SK-N-SH (cell line): Measurements from ENCODE around the gene ARF1. TPM values are rescaled to one million over a fixed set of nuclear protein-coding genes. Genes with fewer than 3 reads are reported as not detected.

Experiments used
- CTCF ChIA-PET: fragments of 300-600, 350-600 bp; formaldehyde crosslinking; extraction: SDS; loops from one replicate; lab custom pipeline; 2021; lab: Yijun Ruan, JAX
- POLR2A ChIA-PET: fragments of 350-600 bp; sonication (Branson Sonifier 250); formaldehyde crosslinking; extraction: SDS; loops from one replicate; lab custom pipeline; 2020; ENCODE audit warnings: antibody characterized with exemption, inconsistent platforms; lab: Yijun Ruan, JAX
- DNase-seq: peaks from one replicate; pipeline ENCODE4 v3.0.0; 2012
- H2AFZ ChIP-seq: fragments of 200-600 bp; sonication (generic); 2 replicates; pipeline ENCODE4 v1.8.1; 2016; ENCODE audit warnings: antibody characterized with exemption, mild to moderate bottlenecking, low read depth
- H3F3A ChIP-seq: fragments of 200-600 bp; sonication (generic); replicated peaks from 2 replicates; pipeline ENCODE3; 2016; ENCODE audit warnings: antibody characterized with exemption, mild to moderate bottlenecking; ENCODE audit not compliant: insufficient read depth
- H3K27ac ChIP-seq, 2 experiments: fragments of 200-500 bp in 1 of 2; fragments of 200-600 bp in 1 of 2; sonication (Bioruptor generic) in 1 of 2; sonication (generic), shearing (Covaris generic) in 1 of 2; 2 replicates each; pipeline versions ENCODE4 v1.5.1 to v1.6.1; 2014 to 2016; ENCODE audit warnings: low read depth in 2 of 2, inconsistent platforms in 1 of 2, low read length in 1 of 2, mild to moderate bottlenecking in 1 of 2, mixed read lengths in 1 of 2
- H3K27me3 ChIP-seq: fragments of 200-600 bp; sonication (generic), shearing (Covaris generic); 2 replicates; pipeline ENCODE4 v1.6.1; 2016; ENCODE audit warnings: mixed run types; ENCODE audit not compliant: insufficient read depth
- H3K36me3 ChIP-seq, 2 experiments: fragments of 200-500 bp in 1 of 2; fragments of 200-600 bp in 1 of 2; sonication (Bioruptor generic) in 1 of 2; sonication (generic) in 1 of 2; replicated peaks in 1 of 2; 2 replicates each; pipeline versions ENCODE3 to v1.5.1; 2014 to 2016; ENCODE audit warnings: low read length in 1 of 2, mild to moderate bottlenecking in 1 of 2; ENCODE audit not compliant: insufficient read depth in 2 of 2, control insufficient read depth in 1 of 2
- H3K4me1 ChIP-seq, 2 experiments: fragments of 200-500 bp in 1 of 2; fragments of 200-600 bp in 1 of 2; sonication (Bioruptor generic) in 1 of 2; sonication (generic), shearing (Covaris generic) in 1 of 2; 2 replicates each; pipeline versions ENCODE4 v1.5.1 to v1.6.1; 2014 to 2016; ENCODE audit warnings: low read depth in 1 of 2, low read length in 1 of 2, mixed run types in 1 of 2; ENCODE audit not compliant: insufficient read depth in 2 of 2, control insufficient read depth in 1 of 2
- H3K4me2 ChIP-seq: fragments of 200-600 bp; sonication (generic), shearing (Covaris generic); 2 replicates; pipeline ENCODE4 v1.6.1; 2017; ENCODE audit warnings: mixed run types
- H3K4me3 ChIP-seq, 2 experiments: fragments of 200-500 bp in 1 of 2; fragments of 200-600 bp in 1 of 2; sonication (Bioruptor generic) in 1 of 2; sonication (generic), shearing (Covaris generic) in 1 of 2; 2 replicates each; pipeline versions ENCODE4 v1.5.1 to v1.8.1; 2014 to 2016; ENCODE audit warnings: low read depth in 2 of 2, inconsistent platforms in 1 of 2, low read length in 1 of 2, mild to moderate bottlenecking in 1 of 2, mixed read lengths in 1 of 2, moderate library complexity in 1 of 2
- H3K79me2 ChIP-seq: fragments of 200-600 bp; sonication (generic); 2 replicates; pipeline ENCODE4 v1.8.1; 2017; ENCODE audit warnings: mild to moderate bottlenecking; ENCODE audit not compliant: insufficient read depth
- H3K9ac ChIP-seq: fragments of 200-600 bp; sonication (generic); 2 replicates; pipeline ENCODE4 v1.6.1; 2017; ENCODE audit warnings: mixed run types
- H3K9me2 ChIP-seq: fragments of 200-600 bp; sonication (generic); 2 replicates; pipeline ENCODE4 v1.6.1; 2017; ENCODE audit warnings: mixed run types
- H3K9me3 ChIP-seq: fragments of 200-600 bp; sonication (generic); 2 replicates; pipeline ENCODE4 v1.6.1; 2017; ENCODE audit warnings: mixed run types, mild to moderate bottlenecking, moderate library complexity
- H4K20me1 ChIP-seq: fragments of 200-600 bp; sonication (generic); 2 replicates; pipeline ENCODE4 v1.6.1; 2017; ENCODE audit warnings: mild to moderate bottlenecking, mixed run types; ENCODE audit not compliant: insufficient read depth
- FOXJ3 ChIP-seq: sonication (generic); formaldehyde crosslinking; IDR thresholded peaks from 2 replicates; pipeline ENCODE4 v1.5.1; 2020; ENCODE audit warnings: mild to moderate bottlenecking, missing genetic modification reagents
- FOXM1 ChIP-seq: IDR thresholded peaks from 2 replicates; pipeline ENCODE4 v1.4.0; 2012; ENCODE audit warnings: low read depth, mild to moderate bottlenecking
- GATA2 ChIP-seq: sonication (generic); formaldehyde crosslinking; IDR thresholded peaks from 2 replicates; pipeline ENCODE4 v1.5.0; 2020; ENCODE audit warnings: mild to moderate bottlenecking, missing genetic modification reagents
- JUND ChIP-seq: IDR thresholded peaks from 2 replicates; pipeline ENCODE4 v1.4.0; 2012
- MXI1 ChIP-seq: IDR thresholded peaks from 2 replicates; pipeline ENCODE4 v1.6.1; 2012; ENCODE audit warnings: mild to moderate bottlenecking, low read depth, low read length, improper control_type of control experiment
- NFIC ChIP-seq: IDR thresholded peaks from 2 replicates; pipeline ENCODE4 v1.4.0; 2012; ENCODE audit warnings: borderline replicate concordance
- RAD21 ChIP-seq: IDR thresholded peaks from 2 replicates; pipeline ENCODE4 v1.6.1; 2012; ENCODE audit warnings: mild to moderate bottlenecking, low read length
- RXRA ChIP-seq: IDR thresholded peaks from 2 replicates; pipeline ENCODE4 v1.4.0; 2012; ENCODE audit warnings: low read depth, mild to moderate bottlenecking, borderline replicate concordance
- TEAD4 ChIP-seq: IDR thresholded peaks from 2 replicates; pipeline ENCODE4 v1.4.0; 2012; ENCODE audit warnings: mild to moderate bottlenecking, borderline replicate concordance; ENCODE audit not compliant: insufficient read depth
- YY1 ChIP-seq: IDR thresholded peaks from 2 replicates; pipeline ENCODE4 v1.4.0; 2012; ENCODE audit warnings: low read depth, mild to moderate bottlenecking
- WGBS: methylation state at CpG from one replicate; pipeline ENCODE4 v1.1.6; 2017; ENCODE audit warnings: low lambda C conversion rate; 5-methylcytosine and 5-hydroxymethylcytosine counted together
- polyA plus RNA-seq, 3 experiments: library from polyadenylated mRNA; depleted of rRNA; stranded (reverse); fragments of >200 nt; gene quantifications; 2 replicates each; pipeline ENCODE4 v1.2.3, GENCODE V29; 2012
- TF ChIP-seq, protein P1 (sequence below): IDR thresholded peaks from 2 replicates; pipeline ENCODE4 v1.4.0; 2012; ENCODE audit warnings: low read depth, borderline replicate concordance
- TF ChIP-seq, protein P2 (sequence below): fragments of 150-350 bp; IDR thresholded peaks from 2 replicates; pipeline ENCODE4 v1.6.1; 2017; ENCODE audit warnings: antibody characterized with exemption, low read length, low read depth, borderline replicate concordance
- TF ChIP-seq, protein P3 (sequence below): fragments of 150-350 bp; IDR thresholded peaks from 2 replicates; pipeline ENCODE4 v1.6.1; 2016; ENCODE audit warnings: mild to moderate bottlenecking, low read depth, low read length
- TF ChIP-seq, protein P4 (sequence below): fragments of 200-600 bp; sonication (generic); IDR thresholded peaks from 2 replicates; pipeline ENCODE4 v1.6.1; 2017; ENCODE audit warnings: antibody characterized with exemption, mild to moderate bottlenecking, moderate library complexity

Gene ARF1
- polyA plus RNA-seq, 1 of the 3 experiments (the other 2 are of a cell fraction) = 713 TPM

DNA sequence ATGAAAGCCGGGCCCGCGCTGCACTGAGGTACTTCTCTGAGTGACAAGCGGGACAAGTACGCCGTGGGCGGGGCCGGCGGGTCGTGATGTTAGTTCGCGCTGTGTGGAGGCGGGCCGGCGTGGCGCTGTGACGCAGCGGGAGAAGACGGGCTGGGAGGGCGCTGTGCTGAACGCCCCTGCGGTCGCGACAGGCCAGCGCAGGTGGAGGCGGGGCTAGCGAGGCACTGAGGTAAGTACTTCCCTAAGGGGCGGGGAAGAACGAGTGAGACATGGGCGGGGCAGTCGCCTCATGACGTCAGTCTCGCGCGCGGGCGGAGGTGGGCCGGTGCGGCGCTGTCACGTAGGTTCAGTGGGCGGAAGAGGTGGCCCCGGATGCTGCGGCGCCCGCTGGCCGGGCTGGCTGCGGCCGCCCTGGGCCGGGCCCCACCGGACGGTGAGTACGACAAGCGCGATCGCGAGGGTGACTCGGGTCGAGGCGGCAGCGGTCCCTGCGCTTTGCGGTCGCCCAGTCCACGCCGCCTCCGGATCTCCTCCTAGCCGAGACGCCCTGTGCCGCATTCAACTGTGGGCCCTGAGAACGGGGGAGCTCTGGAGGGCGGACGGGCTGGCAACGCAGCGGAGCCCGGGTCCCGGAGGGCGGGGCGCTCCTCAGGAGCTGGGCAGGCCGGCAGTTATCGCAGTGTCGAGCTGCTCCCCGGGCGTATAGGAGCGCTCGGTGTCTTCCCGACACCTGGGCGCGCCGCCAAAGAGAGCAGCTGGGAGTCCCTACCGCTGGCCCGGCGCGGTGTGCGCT is 57.6 kb downstream of the ARF1 start, which contains the start of gene GUK1 (continued):
- TF ChIP-seq RAD21 = no peak
- TF ChIP-seq, protein P1, sequence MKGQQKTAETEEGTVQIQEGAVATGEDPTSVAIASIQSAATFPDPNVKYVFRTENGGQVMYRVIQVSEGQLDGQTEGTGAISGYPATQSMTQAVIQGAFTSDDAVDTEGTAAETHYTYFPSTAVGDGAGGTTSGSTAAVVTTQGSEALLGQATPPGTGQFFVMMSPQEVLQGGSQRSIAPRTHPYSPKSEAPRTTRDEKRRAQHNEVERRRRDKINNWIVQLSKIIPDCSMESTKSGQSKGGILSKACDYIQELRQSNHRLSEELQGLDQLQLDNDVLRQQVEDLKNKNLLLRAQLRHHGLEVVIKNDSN = no peak
- TF ChIP-seq GATA2 (CRISPR knock-in tag) = no peak
- TF ChIP-seq FOXJ3 (CRISPR knock-in tag) = no peak
- TF ChIP-seq FOXM1 = no peak
- TF ChIP-seq, protein P2, sequence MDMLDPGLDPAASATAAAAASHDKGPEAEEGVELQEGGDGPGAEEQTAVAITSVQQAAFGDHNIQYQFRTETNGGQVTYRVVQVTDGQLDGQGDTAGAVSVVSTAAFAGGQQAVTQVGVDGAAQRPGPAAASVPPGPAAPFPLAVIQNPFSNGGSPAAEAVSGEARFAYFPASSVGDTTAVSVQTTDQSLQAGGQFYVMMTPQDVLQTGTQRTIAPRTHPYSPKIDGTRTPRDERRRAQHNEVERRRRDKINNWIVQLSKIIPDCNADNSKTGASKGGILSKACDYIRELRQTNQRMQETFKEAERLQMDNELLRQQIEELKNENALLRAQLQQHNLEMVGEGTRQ = no peak
- no peak for TF ChIP-seq RXRA
- TF ChIP-seq NFIC = no peak; the same call in 1 of the 2 replicates
- no peak; the same call in 1 of the 2 replicates for TF ChIP-seq MXI1
- TF ChIP-seq JUND = no peak
- no peak for TF ChIP-seq YY1
- TF ChIP-seq TEAD4 = no peak

DNA sequence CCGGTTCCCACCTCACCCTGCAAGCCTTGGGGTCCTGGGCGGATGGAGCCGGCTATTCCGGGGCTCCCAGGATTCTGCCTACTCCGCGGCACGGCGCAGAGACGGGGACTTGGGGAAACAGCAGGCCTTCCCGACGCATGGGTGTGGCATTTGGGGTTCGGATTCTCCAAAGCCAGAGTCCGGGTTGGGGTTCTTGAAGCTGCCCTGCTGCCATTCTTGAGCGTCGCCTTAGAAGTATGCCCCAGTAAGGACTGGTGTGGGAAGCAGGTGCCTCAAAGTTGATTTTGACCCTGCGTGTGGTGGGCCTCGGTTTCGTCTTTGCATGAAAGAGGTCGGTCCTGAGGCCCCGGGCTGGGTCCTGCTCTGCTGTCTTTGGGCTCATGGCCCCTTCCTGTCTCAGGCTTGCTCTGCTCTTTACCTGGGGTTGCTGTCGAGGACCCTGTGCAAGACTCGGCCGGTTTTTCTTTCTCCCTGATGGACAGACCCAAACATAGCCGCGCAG is 58.3 kb downstream of the ARF1 start:
- TF ChIP-seq RAD21 (no peak), TEAD4 (no peak), RXRA (no peak)
- TF ChIP-seq, protein P3, sequence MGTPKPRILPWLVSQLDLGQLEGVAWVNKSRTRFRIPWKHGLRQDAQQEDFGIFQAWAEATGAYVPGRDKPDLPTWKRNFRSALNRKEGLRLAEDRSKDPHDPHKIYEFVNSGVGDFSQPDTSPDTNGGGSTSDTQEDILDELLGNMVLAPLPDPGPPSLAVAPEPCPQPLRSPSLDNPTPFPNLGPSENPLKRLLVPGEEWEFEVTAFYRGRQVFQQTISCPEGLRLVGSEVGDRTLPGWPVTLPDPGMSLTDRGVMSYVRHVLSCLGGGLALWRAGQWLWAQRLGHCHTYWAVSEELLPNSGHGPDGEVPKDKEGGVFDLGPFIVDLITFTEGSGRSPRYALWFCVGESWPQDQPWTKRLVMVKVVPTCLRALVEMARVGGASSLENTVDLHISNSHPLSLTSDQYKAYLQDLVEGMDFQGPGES = no peak
- TF ChIP-seq, protein P4, sequence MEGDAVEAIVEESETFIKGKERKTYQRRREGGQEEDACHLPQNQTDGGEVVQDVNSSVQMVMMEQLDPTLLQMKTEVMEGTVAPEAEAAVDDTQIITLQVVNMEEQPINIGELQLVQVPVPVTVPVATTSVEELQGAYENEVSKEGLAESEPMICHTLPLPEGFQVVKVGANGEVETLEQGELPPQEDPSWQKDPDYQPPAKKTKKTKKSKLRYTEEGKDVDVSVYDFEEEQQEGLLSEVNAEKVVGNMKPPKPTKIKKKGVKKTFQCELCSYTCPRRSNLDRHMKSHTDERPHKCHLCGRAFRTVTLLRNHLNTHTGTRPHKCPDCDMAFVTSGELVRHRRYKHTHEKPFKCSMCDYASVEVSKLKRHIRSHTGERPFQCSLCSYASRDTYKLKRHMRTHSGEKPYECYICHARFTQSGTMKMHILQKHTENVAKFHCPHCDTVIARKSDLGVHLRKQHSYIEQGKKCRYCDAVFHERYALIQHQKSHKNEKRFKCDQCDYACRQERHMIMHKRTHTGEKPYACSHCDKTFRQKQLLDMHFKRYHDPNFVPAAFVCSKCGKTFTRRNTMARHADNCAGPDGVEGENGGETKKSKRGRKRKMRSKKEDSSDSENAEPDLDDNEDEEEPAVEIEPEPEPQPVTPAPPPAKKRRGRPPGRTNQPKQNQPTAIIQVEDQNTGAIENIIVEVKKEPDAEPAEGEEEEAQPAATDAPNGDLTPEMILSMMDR = no peak
- peaks cover 50% of the 10 kb centered on the region for H4K20me1 ChIP-seq
- peaks cover 23% of the 10 kb centered on the region in 2 experiments; a peak in 2 of 4 replicates for H3K4me1 ChIP-seq
- H3K9me2 ChIP-seq = no peaks in the 10 kb centered on the region
- WGBS = 0% methylated on average over 5 of the region's 25 CpGs
- H3K4me2 ChIP-seq = peak overlapping the region; percentile 100
- no peaks in the 10 kb centered on the region for H3K9me3 ChIP-seq
- H3K79me2 ChIP-seq = peaks cover 56% of the 10 kb centered on the region
- H3K36me3 ChIP-seq = peaks cover 4 to 8% of the 10 kb centered on the region in 2 experiments
- peak overlapping the region; percentile 87 to 99 for H3K4me3 ChIP-seq
- H2AFZ ChIP-seq = no peak overlapping the region
- POLR2A ChIA-PET = interaction anchor here (0.5 to 1.0 kb wide), 5 partner anchors 11 to 323 kb away, joined by 3 to 6 read pairs (median 4); partner anchors contain the start of genes IBA57 and TRIM11
- peak overlapping the region; percentile 98 for H3K9ac ChIP-seq
- CTCF ChIA-PET = interaction anchor here (1.9 to 4.5 kb wide), 2 partner anchors 10 to 25 kb away, joined by 10 to 22 read pairs; partner anchors contain the start of gene IBA57
- no peak for DNase-seq
- H3K27me3 ChIP-seq = peaks cover 18% of the 10 kb centered on the region; the same call in 1 of the 2 replicates
- no peaks in the 10 kb centered on the region for H3F3A ChIP-seq
- peak overlapping the region; percentile 84 to 89 for H3K27ac ChIP-seq
